ENCODE measurements around the gene AMZ1.

AMZ1 gene

DNA sequence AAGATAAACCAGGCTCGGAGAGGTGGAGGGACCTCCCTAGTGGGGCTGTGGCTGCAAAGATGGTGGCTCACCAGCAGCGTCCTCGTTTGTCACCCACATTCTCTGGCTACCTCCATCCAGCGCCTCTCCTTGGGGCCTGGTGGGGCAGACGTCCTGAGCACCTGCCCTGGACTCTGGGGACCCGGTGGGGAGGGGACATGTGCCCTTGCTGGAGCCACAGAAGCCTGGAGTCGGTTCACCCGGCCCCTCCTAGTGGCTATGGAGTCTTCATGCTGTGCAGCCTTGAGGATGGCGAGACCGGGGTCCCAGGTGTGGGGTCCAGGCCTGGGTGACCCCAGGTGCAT lies 41.7 kb upstream of the AMZ1 start:
- no peak overlapping the region for H3K4me3 ChIP-seq (ENCODE audit: low read depth, low read length)
- ChIA-PET POLR2A (interaction anchor here (0.7 kb wide), 1 partner anchor 62 kb away, joined by 3 read pairs; no protein-coding TSS in a partner anchor), CTCF (no interaction called here)
- no peak for DNase-seq (ENCODE audit: low read depth, low spot score)
- TF ChIP-seq, protein P1, sequence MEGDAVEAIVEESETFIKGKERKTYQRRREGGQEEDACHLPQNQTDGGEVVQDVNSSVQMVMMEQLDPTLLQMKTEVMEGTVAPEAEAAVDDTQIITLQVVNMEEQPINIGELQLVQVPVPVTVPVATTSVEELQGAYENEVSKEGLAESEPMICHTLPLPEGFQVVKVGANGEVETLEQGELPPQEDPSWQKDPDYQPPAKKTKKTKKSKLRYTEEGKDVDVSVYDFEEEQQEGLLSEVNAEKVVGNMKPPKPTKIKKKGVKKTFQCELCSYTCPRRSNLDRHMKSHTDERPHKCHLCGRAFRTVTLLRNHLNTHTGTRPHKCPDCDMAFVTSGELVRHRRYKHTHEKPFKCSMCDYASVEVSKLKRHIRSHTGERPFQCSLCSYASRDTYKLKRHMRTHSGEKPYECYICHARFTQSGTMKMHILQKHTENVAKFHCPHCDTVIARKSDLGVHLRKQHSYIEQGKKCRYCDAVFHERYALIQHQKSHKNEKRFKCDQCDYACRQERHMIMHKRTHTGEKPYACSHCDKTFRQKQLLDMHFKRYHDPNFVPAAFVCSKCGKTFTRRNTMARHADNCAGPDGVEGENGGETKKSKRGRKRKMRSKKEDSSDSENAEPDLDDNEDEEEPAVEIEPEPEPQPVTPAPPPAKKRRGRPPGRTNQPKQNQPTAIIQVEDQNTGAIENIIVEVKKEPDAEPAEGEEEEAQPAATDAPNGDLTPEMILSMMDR (IDR thresholded peaks at IDR 0.05; ENCODE audit: insufficient read depth, low read length, missing control alignments) = no peak

DNA sequence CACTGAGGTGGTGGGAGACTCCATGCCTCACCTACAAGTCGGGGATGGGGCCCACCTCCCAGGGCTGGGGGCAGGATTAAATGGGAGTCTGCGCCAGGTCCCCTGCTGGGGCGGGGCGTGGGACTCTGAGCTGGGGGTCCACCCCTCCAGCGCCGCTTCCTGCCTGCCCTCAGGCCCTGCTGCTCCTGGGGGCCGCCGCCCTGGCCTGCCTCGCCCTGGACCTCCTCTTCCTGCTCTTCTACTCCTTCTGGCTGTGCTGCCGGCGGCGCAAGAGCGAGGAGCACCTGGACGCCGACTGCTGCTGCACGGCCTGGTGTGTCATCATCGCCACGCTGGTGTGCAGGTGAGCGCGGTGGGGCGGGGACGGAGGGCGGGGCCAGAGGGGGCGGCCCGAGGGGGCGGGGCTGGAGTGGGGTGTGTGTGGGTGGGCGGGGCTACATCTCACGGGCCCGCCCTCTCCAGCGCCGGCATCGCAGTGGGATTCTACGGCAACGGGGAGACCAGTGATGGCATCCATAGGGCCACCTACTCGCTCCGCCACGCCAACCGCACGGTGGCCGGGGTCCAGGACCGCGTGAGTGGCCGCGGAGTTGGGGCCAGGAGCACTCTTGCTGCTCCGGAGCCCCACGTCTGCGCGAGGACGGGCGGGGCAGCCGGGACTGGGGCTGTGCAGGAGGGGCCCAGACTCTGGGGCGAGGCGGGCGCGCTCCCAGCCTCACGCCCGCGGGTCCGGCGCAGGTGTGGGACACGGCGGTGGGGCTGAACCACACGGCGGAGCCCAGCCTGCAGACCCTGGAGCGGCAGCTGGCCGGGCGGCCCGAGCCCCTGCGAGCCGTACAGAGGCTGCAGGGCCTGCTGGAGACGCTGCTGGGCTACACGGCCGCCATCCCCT lies 41.1 kb upstream of the AMZ1 start:
- TF ChIP-seq, protein P1 (IDR thresholded peaks at IDR 0.05; ENCODE audit: insufficient read depth, low read length, missing control alignments) = no peak
- CTCF ChIA-PET = interaction anchor here (0.9 kb wide), 1 partner anchor 10 kb away, joined by 4 read pairs; no protein-coding TSS in a partner anchor
- no peak for DNase-seq (ENCODE audit: low read depth, low spot score)
- no peak overlapping the region for H3K4me3 ChIP-seq (ENCODE audit: low read depth, low read length)
- POLR2A ChIA-PET = no interaction called here

DNA sequence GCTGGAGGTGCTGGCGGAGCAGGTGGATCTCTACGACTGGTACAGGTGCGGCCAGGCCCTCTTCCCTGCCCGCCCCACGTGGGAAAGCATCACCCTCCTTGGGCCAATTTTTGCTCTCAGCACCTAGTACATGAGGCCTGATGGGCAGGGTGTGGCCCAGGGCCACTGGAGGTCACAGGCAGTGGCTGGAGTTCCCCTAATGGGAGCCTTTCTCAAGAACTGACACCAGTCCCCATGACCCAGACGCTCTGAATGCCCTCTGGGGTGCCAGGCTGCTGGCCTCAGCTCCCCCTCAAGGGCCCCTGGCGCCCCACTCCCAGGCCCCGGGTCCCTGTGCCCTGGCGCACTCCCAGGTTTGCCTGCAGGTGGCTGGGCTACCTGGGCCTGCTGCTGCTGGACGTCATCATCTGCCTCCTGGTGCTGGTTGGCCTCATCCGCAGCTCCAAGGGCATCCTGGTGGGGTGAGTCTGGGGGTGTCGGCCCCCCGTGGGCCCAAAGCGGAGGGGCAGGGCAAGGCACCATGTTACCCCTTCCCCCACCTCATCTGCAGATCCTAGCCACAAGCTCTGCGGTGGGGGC lies 40.3 kb upstream of the AMZ1 start:
- no peak overlapping the region for H3K4me3 ChIP-seq (ENCODE audit: low read depth, low read length)
- ChIA-PET CTCF (interaction anchor here (0.9 to 1.2 kb wide), 2 partner anchors 10 to 39 kb away, joined by 3 to 4 read pairs; no protein-coding TSS in a partner anchor), POLR2A (no interaction called here)
- DNase-seq (ENCODE audit: low read depth, low spot score) = no peak
- TF ChIP-seq, protein P1 (IDR thresholded peaks at IDR 0.05; ENCODE audit: insufficient read depth, low read length, missing control alignments) = no peak

DNA sequence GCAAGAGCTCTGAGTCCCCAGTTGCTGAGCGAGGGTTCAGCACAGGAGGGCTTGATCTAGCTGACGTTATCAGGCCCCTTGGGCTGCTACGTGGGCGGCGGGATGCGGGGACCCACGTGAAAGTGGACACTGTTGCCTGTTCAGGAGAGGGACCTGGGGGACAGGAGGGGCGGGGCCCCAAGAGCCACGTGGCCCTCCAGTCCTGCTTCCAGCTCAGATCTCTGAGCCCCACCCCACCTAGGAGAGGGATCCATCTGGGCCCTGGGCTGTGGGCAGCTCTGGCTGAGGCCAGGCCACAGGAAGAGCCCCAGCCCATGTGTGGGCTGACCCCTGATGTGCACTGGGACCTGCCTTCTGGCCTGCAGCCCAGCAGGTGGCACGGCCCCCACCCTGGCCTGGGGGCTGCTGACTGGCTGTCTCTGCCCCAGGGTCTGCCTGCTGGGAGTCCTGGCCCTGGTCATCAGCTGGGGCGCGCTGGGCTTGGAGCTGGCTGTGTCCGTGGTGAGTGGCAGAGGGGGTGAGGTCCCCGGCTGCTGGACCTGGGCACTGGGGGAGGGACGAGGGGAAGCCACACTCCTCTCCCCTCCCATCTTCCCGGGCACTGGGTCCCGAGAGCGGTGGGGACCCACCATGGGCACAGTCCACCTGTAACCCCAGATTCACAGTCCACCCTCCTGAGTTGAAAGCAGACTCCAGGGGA lies 38.7 kb upstream of the AMZ1 start:
- ChIA-PET POLR2A (no interaction called here), CTCF (interaction anchor here (1.1 to 1.2 kb wide), 3 partner anchors 16 to 40 kb away, joined by 3 to 7 read pairs (median 4); no protein-coding TSS in a partner anchor)
- TF ChIP-seq, protein P1 (IDR thresholded peaks at IDR 0.05; ENCODE audit: insufficient read depth, low read length, missing control alignments) = no peak
- DNase-seq (ENCODE audit: low read depth, low spot score) = no peak
- H3K4me3 ChIP-seq (ENCODE audit: low read depth, low read length) = no peak overlapping the region

DNA sequence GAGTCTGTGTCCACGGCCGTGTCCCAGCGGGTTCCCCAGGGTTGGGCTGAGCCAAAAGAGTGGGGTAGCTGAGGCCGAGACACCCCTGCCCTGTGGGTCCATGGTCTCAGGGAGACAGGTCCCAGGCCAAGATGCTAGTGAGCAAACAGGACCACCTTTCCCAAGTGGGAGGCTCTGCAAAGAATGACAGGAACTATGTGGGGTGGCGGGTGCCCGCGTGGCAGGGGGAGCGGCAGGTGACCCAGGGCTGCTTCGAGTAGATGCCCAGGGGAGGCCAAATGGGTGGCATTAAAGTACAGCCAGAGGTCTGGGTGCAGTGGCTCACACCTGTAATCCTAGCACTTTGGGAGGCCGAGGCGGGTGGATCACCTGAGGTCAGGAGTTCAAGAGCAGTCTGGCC lies 38.0 kb upstream of the AMZ1 start:
- TF ChIP-seq, protein P1 (IDR thresholded peaks at IDR 0.05; ENCODE audit: insufficient read depth, low read length, missing control alignments) = no peak
- H3K4me3 ChIP-seq (ENCODE audit: low read depth, low read length) = no peak overlapping the region
- no peak for DNase-seq (ENCODE audit: low read depth, low spot score)
- POLR2A ChIA-PET = no interaction called here
- CTCF ChIA-PET = interaction anchor here (1.2 to 1.7 kb wide), 2 partner anchors 21 to 43 kb away, joined by 4 to 7 read pairs; no protein-coding TSS in a partner anchor

DNA sequence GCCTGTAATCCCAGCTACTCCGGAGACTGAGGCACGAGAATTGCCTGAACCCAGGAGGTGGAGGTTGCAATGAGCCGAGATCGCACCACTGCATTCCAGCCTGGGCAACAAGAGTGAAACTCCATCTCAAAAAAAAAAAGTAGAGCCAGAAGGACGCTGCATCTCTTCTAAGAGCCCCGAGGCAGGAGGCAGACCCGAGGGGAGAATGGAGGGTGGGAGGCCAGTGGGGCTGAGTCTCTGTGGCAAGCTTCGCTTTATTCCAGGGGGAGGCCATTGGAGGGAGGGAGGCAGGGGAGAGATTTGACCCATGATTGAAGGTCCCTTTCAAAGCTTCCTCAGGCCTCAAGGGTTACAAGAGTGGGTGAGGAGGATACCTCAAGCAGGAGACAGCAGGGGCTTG lies 37.6 kb upstream of the AMZ1 start:
- H3K4me3 ChIP-seq (ENCODE audit: low read depth, low read length) = no peak overlapping the region
- TF ChIP-seq, protein P1 (IDR thresholded peaks at IDR 0.05; ENCODE audit: insufficient read depth, low read length, missing control alignments) = no peak
- CTCF ChIA-PET = interaction anchor here (0.8 to 1.7 kb wide), 4 partner anchors 9 to 59 kb away, joined by 3 to 7 read pairs (median 4); no protein-coding TSS in a partner anchor
- no peak for DNase-seq (ENCODE audit: low read depth, low spot score)
- POLR2A ChIA-PET = no interaction called here
